A673 (cell line): ENCODE data around the gene ALPK3. TPM values are rescaled to one million over a fixed set of nuclear protein-coding genes. Genes with fewer than 3 reads are reported as not detected.

Experiments
- Bru-seq: library from RNA; stranded (reverse); fragments of 400-500 nt; gene quantifications from one replicate; lab custom pipeline; 2021; lab: Mats Ljungman, UMichigan
- BruChase-seq, 2 experiments: library from RNA; stranded (reverse); fragments of 400-500 nt; gene quantifications; one replicate each; lab custom pipeline; 2021; lab: Mats Ljungman, UMichigan
- BruUV-seq: library from RNA; stranded (reverse); fragments of 400-500 nt; replicated peaks from 2 replicates; lab custom pipeline; 2021; lab: Mats Ljungman, UMichigan
- CTCF ChIA-PET: fragments of 300-600 bp; sonication (Branson Sonifier 250); formaldehyde crosslinking; loops from one replicate; lab custom pipeline; 2022; ENCODE audit warnings: antibody characterized with exemption; lab: Charles Lee
- POLR2A ChIA-PET: fragments of 300-600 bp; sonication (Branson Sonifier 250); formaldehyde crosslinking; loops from one replicate; lab custom pipeline; 2022; ENCODE audit warnings: antibody characterized with exemption; ENCODE audit not compliant: low non-redundant PET; lab: Charles Lee
- DNase-seq: peaks from one replicate; pipeline ENCODE4 v3.0.0-alpha.2; 2015; ENCODE audit warnings: low spot score
- H3K27ac ChIP-seq: fragments of 200-600 bp; sonication (generic); 2 replicates; pipeline ENCODE4 v1.5.1; 2016; ENCODE audit warnings: mixed run types, low read depth, mild to moderate bottlenecking, mixed read lengths, antibody characterized with exemption, low read length; ENCODE audit not compliant: poor library complexity, severe bottlenecking
- H3K27me3 ChIP-seq: fragments of 200-600 bp; sonication (generic); replicated peaks from 2 replicates; pipeline ENCODE4 v1.6.1; 2017; ENCODE audit warnings: mixed run types, low read depth, mild to moderate bottlenecking, mixed read lengths, antibody characterized with exemption, low read length; ENCODE audit not compliant: insufficient read depth, poor library complexity
- H3K36me3 ChIP-seq: fragments of 200-600 bp; sonication (generic); 2 replicates; pipeline ENCODE4 v1.6.1; 2016; ENCODE audit warnings: mixed run types, mild to moderate bottlenecking, mixed read lengths, antibody characterized with exemption, low read length; ENCODE audit not compliant: insufficient read depth, poor library complexity, severe bottlenecking
- H3K4me1 ChIP-seq: fragments of 200-600 bp; sonication (generic); 2 replicates; pipeline ENCODE4 v1.6.1; 2017; ENCODE audit warnings: mixed run types, mild to moderate bottlenecking, mixed read lengths, antibody characterized with exemption, low read length; ENCODE audit not compliant: insufficient read depth, poor library complexity, severe bottlenecking
- H3K4me3 ChIP-seq: fragments of 200-600 bp; sonication (generic); 2 replicates; pipeline ENCODE4 v1.5.1; 2016; ENCODE audit warnings: low read depth, mixed run types, mild to moderate bottlenecking, mixed read lengths, low read length; ENCODE audit not compliant: poor library complexity, severe bottlenecking
- H3K9me3 ChIP-seq: fragments of 200-600 bp; sonication (generic); 2 replicates; pipeline ENCODE4 v1.6.1; 2016; ENCODE audit warnings: mixed run types, low read depth, mild to moderate bottlenecking, mixed read lengths, antibody characterized with exemption, low read length; ENCODE audit not compliant: poor library complexity, severe bottlenecking
- CTCF ChIP-seq: fragments of 300-800, 200-600 bp; sonication (generic); conservative IDR thresholded peaks from 2 replicates; pipeline ENCODE4 v1.5.1; 2017; ENCODE audit warnings: low read depth, mild to moderate bottlenecking, antibody characterized with exemption, low read length, moderate library complexity, mixed read lengths
- EZH2 ChIP-seq: fragments of 200-600 bp; sonication (generic); IDR thresholded peaks from 2 replicates; pipeline ENCODE4 v1.6.1; 2017; ENCODE audit warnings: borderline replicate concordance, low read depth, mild to moderate bottlenecking, mixed read lengths, antibody characterized with exemption, low read length; ENCODE audit not compliant: poor library complexity, severe bottlenecking
- intact Hi-C: fragments of 100-400 bp; cut with micrococcal nuclease; formaldehyde crosslinking; loops from one replicate; pipeline ENCODE4 v1.10.0; 2022; ENCODE audit not compliant: unreplicated experiment
- long read RNA-seq: library from polyadenylated mRNA; stranded (forward); transcript quantifications from one replicate; pipeline ENCODE4 v2.0.0, GENCODE V29; 2022
- total RNA-seq: library from RNA; stranded (reverse); gene quantifications from 2 replicates; pipeline ENCODE4 v1.2.3, GENCODE V29; 2021

ALPK3 gene
- total RNA-seq (0.67 and 0.70 TPM in 2 replicates), Bru-seq, nascent RNA (percentile 42 among the genes with signal in this experiment), BruChase-seq, experiment 1, labeled RNA remaining after a 2-hour chase (percentile 42 among the genes with signal in this experiment), BruChase-seq, experiment 2, labeled RNA remaining after a 6-hour chase (percentile 54 among the genes with signal in this experiment)
- long read RNA-seq = 0 reads

- POLR2A ChIA-PET = interaction anchor here (0.6 kb wide), 1 partner anchor 11 kb away, joined by 3 read pairs; no protein-coding TSS in a partner anchor
- Histone ChIP-seq H3K4me1 (peaks cover 13% of the 10 kb centered on the region), H3K27me3 (no peaks in the 10 kb centered on the region), H3K9me3 (no peaks in the 10 kb centered on the region), H3K36me3 (no peaks in the 10 kb centered on the region), H3K27ac (no peak within 1 kb of the TSS), H3K4me3 (no peak within 1 kb of the TSS)
- DNase-seq = no peak
- TF ChIP-seq EZH2 (no peak), CTCF (no peak)
- BruUV-seq = no TSS peak
- intact Hi-C loops = no loop called here
- CTCF ChIA-PET = no interaction called here
These were observed at the start of gene ALPK3 for GRCh38 chr15:84816694-84817465. TSS of gene ALPK3 (plus strand) at chr15:84817356. CDS start at chr15:84817453, 97 bp downstream.

- no peak overlapping the region for H3K4me3 ChIP-seq
- BruUV-seq = no TSS peak
- TF ChIP-seq CTCF = no peak
- TF ChIP-seq EZH2 = no peak
- CTCF ChIA-PET = interaction anchor here (0.6 kb wide), 1 partner anchor 227 kb away, joined by 3 read pairs; no protein-coding TSS in a partner anchor
- no peaks in the 10 kb centered on the region for H3K4me1 ChIP-seq
- no peak for DNase-seq
- no peaks in the 10 kb centered on the region for H3K27me3 ChIP-seq
- no peaks in the 10 kb centered on the region for H3K9me3 ChIP-seq
- peaks cover 9% of the 10 kb centered on the region for H3K36me3 ChIP-seq
- intact Hi-C loops = no loop called here
- POLR2A ChIA-PET = no interaction called here
- no peak overlapping the region for H3K27ac ChIP-seq
These were observed 45.1 kb upstream of the ALPK3 start for GRCh38 chr15:84772031-84772430.

- CTCF ChIA-PET = interaction anchor here (0.6 kb wide), 1 partner anchor 227 kb away, joined by 3 read pairs; no protein-coding TSS in a partner anchor
- BruUV-seq = no TSS peak
- POLR2A ChIA-PET = no interaction called here
- TF ChIP-seq CTCF (no peak), EZH2 (no peak)
- H3K4me3 ChIP-seq = no peak overlapping the region
- H3K27me3 ChIP-seq = no peaks in the 10 kb centered on the region
- DNase-seq = no peak
- H3K27ac ChIP-seq = no peak overlapping the region
- H3K9me3 ChIP-seq = no peaks in the 10 kb centered on the region
- intact Hi-C loops = no loop called here
- peaks cover 9% of the 10 kb centered on the region for H3K36me3 ChIP-seq
- no peaks in the 10 kb centered on the region for H3K4me1 ChIP-seq
These were observed 44.7 kb upstream of the ALPK3 start for GRCh38 chr15:84772467-84772866.
